B cell (primary cell): ENCODE data around the gene PTCD2. TPM values are rescaled to one million over a fixed set of nuclear protein-coding genes. Genes with fewer than 3 reads are reported as not detected.

ENCODE experiments used
- ATAC-seq: fragments of 200-7000 bp; cut with Tn5 transposase; one replicate; pipeline ENCODE4 v1.10.0; 2021; ENCODE audit warnings: low read depth, mild to moderate bottlenecking, moderate number of reproducible peaks, moderate library complexity
- CTCF ChIA-PET: fragments of 350-600 bp; sonication (Branson Sonifier 250); formaldehyde crosslinking; loops from one replicate; lab custom pipeline; 2021; ENCODE audit warnings: antibody characterized with exemption, inconsistent platforms; lab: Charles Lee
- POLR2A ChIA-PET: fragments of 350-600 bp; sonication (Branson Sonifier 250); formaldehyde crosslinking; loops from one replicate; lab custom pipeline; 2021; ENCODE audit warnings: antibody characterized with exemption; lab: Charles Lee
- DNase-seq: peaks from one replicate; pipeline ENCODE4 v3.0.0; 2013
- H2AFZ ChIP-seq: 2 replicates; pipeline ENCODE4 v1.6.1; 2012; ENCODE audit warnings: mild to moderate bottlenecking, low read depth, low read length; ENCODE audit not compliant: insufficient read depth, poor library complexity, severe bottlenecking
- H3K27ac ChIP-seq, 2 donors: 1 replicate in 1 of 2; 2 replicates in 1 of 2; pipeline ENCODE4 v1.5.1; 2012 to 2013; ENCODE audit warnings: low read length in 2 of 2, mild to moderate bottlenecking in 2 of 2, moderate library complexity in 1 of 2
- H3K27me3 ChIP-seq, 4 experiments: fragments of 200-600 bp in 1 of 4; sonication (generic) in 1 of 4; replicated peaks in 1 of 4; 1 replicate in 2 of 4; 2 replicates in 2 of 4; pipeline versions ENCODE4 v1.6.1 to v1.7.0; 2013 to 2016; ENCODE audit warnings: low read length in 3 of 4, mild to moderate bottlenecking in 2 of 4, mixed read lengths in 1 of 4, moderate library complexity in 1 of 4; ENCODE audit not compliant: insufficient read depth in 4 of 4, control insufficient read depth in 3 of 4; ENCODE audit errors: control extremely low read depth in 1 of 4
- H3K36me3 ChIP-seq, 2 experiments: replicated peaks in 1 of 2; 1 replicate in 1 of 2; 2 replicates in 1 of 2; pipeline versions ENCODE4 v1.6.1 to v1.7.1; 2013; ENCODE audit warnings: low read length in 1 of 2; ENCODE audit not compliant: insufficient read depth in 2 of 2, control insufficient read depth in 1 of 2; ENCODE audit errors: control extremely low read depth in 1 of 2, extremely low read depth in 1 of 2
- H3K4me1 ChIP-seq, 2 donors: fragments of 200-600 bp in 1 of 2; sonication (generic) in 1 of 2; 1 replicate in 1 of 2; 2 replicates in 1 of 2; pipeline versions ENCODE4 v1.5.1 to v1.6.1; 2013 to 2017; ENCODE audit warnings: low read length in 2 of 2; ENCODE audit not compliant: control insufficient read depth in 2 of 2, insufficient read depth in 2 of 2
- H3K4me2 ChIP-seq: replicated peaks from 2 replicates; pipeline ENCODE3; 2012; ENCODE audit warnings: mild to moderate bottlenecking, low read depth, low read length; ENCODE audit not compliant: poor library complexity, severe bottlenecking
- H3K4me3 ChIP-seq, 5 experiments: fragments of 200-600 bp in 1 of 5; sonication (generic) in 1 of 5; 1 replicate in 3 of 5; 2 replicates in 2 of 5; pipeline versions ENCODE4 v1.5.1 to v1.7.0; 2011 to 2016; ENCODE audit warnings: low read length in 4 of 5, mild to moderate bottlenecking in 4 of 5, low read depth in 2 of 5, control low read depth in 1 of 5, moderate library complexity in 1 of 5; ENCODE audit not compliant: insufficient read depth in 1 of 5; ENCODE audit errors: control extremely low read depth in 1 of 5, extremely low read depth in 1 of 5
- H3K79me2 ChIP-seq: fragments of 200-600 bp; sonication (generic); one replicate; pipeline ENCODE4 v1.6.0; 2016; ENCODE audit warnings: low read length; ENCODE audit not compliant: control insufficient read depth, insufficient read depth
- H3K9ac ChIP-seq: fragments of 200-600 bp; sonication (generic); 2 replicates; pipeline ENCODE4 v1.6.1; 2017; ENCODE audit warnings: mild to moderate bottlenecking, low read length, moderate library complexity
- H3K9me3 ChIP-seq, 3 donors: one replicate each; pipeline versions ENCODE4 v1.6.1 to v1.7.1; 2013; ENCODE audit warnings: low read length in 2 of 3; ENCODE audit not compliant: control insufficient read depth in 2 of 3, insufficient read depth in 1 of 3; ENCODE audit errors: control extremely low read depth in 1 of 3
- H4K20me1 ChIP-seq: 2 replicates; pipeline ENCODE4 v1.6.0; 2012; ENCODE audit warnings: mild to moderate bottlenecking, low read length; ENCODE audit not compliant: insufficient read depth, control insufficient read depth, poor library complexity, severe bottlenecking
- H3K27ac Mint-ChIP-seq: one replicate; pipeline ENCODE4 v1.8.0; 2021; ENCODE audit warnings: mixed read lengths
- H3K27me3 Mint-ChIP-seq: one replicate; pipeline ENCODE4 v1.8.0; 2021; ENCODE audit warnings: mixed read lengths
- H3K4me1 Mint-ChIP-seq: one replicate; pipeline ENCODE4 v1.8.0; 2021; ENCODE audit warnings: mixed read lengths
- H3K4me3 Mint-ChIP-seq: one replicate; pipeline ENCODE4 v1.8.0; 2021; ENCODE audit warnings: mixed read lengths
- H3K9me3 Mint-ChIP-seq: one replicate; pipeline ENCODE4 v1.8.0; 2022; ENCODE audit warnings: mixed read lengths; ENCODE audit not compliant: insufficient read depth
- CTCF ChIP-seq: fragments of 200-600 bp; IDR thresholded peaks from one replicate; pipeline ENCODE4 v1.8.0; 2022; ENCODE audit warnings: antibody characterized with exemption, mild to moderate bottlenecking
- EZH2 ChIP-seq: IDR thresholded peaks from 2 replicates; pipeline ENCODE4 v1.6.1; 2012; ENCODE audit warnings: borderline replicate concordance, low read depth, mild to moderate bottlenecking, moderate library complexity, low read length; ENCODE audit not compliant: insufficient read depth, poor library complexity, severe bottlenecking
- WGBS: methylation state at CpG from one replicate; pipeline ENCODE4 v1.1.5; 2013; ENCODE audit warnings: missing lambda C conversion rate; ENCODE audit not compliant: insufficient coverage; 5-methylcytosine and 5-hydroxymethylcytosine counted together
- intact Hi-C: fragments of 100-400 bp; cut with micrococcal nuclease; formaldehyde crosslinking; loops from one replicate; pipeline ENCODE4 v1.10.0; 2022
- polyA plus RNA-seq: library from polyadenylated mRNA; depleted of rRNA; stranded (reverse); fragments of >200 nt; gene quantifications from 2 replicates; pipeline ENCODE4 v1.2.3, GENCODE V29; 2012
- total RNA-seq, 2 donors: library from RNA; stranded (reverse); fragments of 120-200 nt in 1 of 2; gene quantifications; 1 replicate in 1 of 2; 2 replicates in 1 of 2; pipeline versions ENCODE4 v1.2.3 to v1.2.4, GENCODE V29; 2013 to 2022

Gene PTCD2
- total and polyA plus RNA-seq, 2 donors (not counting 1 experiment from before 2014, with no cell fraction given) = 3.7 to 10.5 TPM

GRCh38 chr5:72308853-72309191, 11.4 kb upstream of the PTCD2 start:
- Mint-ChIP-seq H3K27me3 (no peaks in the 10 kb centered on the region), H3K4me1 (peaks cover 38% of the 10 kb centered on the region), H3K4me3 (peak overlapping the region; percentile 96), H3K9me3 (no peaks in the 10 kb centered on the region), H3K27ac (peak overlapping the region; percentile 99)
- no peak for ATAC-seq
- TF ChIP-seq EZH2 (no peak), CTCF (no peak)
- peak overlapping the region; percentile 92 for H2AFZ ChIP-seq
- H4K20me1 ChIP-seq = no peaks in the 10 kb centered on the region
- no peak for DNase-seq
- no peaks in the 10 kb centered on the region for H3K27me3 ChIP-seq
- peak overlapping the region; percentile 79 for H3K4me2 ChIP-seq
- ChIA-PET POLR2A (interaction anchor here (0.6 to 2.4 kb wide), 3 partner anchors 10 to 787 kb away, joined by 3 to 24 read pairs (median 9); partner anchors contain the start of genes MRPS27 and PTCD2), CTCF (interaction anchor here (0.7 to 5.6 kb wide), 19 partner anchors 11 to 605 kb away, joined by 3 to 63 read pairs (median 6); partner anchors contain the start of genes MRPS27 and PTCD2)
- peaks cover 21% of the 10 kb centered on the region for H3K79me2 ChIP-seq
- H3K36me3 ChIP-seq = peaks cover 0 to 24% of the 10 kb centered on the region in 2 experiments
- 86% methylated on average over 1 of the region's 6 CpGs for WGBS
- peak overlapping the region; percentile 12 for H3K9ac ChIP-seq
- peak overlapping the region in 3 of 5 experiments; percentile 30 to 88 (median 86) for H3K4me3 ChIP-seq
- H3K9me3 ChIP-seq = no peaks in the 10 kb centered on the region
- intact Hi-C loops = loop anchor here (1.0 to 10.0 kb wide), 8 partner anchors 11 to 854 kb away; partner anchors contain the start of genes BDP1, MCCC2, MRPS27 and PTCD2
- H3K27ac ChIP-seq = peak overlapping the region; percentile 57 to 96
- H3K4me1 ChIP-seq = peaks cover 12 to 27% of the 10 kb centered on the region in 2 donors

GRCh38 chr5:72313141-72313540, 7.0 kb upstream of the PTCD2 start:
- Histone ChIP-seq H3K9ac (no peak overlapping the region), H3K4me1 (peaks cover 3 to 5% of the 10 kb centered on the region in 2 donors), H3K27me3 (no peaks in the 10 kb centered on the region), H3K4me2 (no peak overlapping the region), H3K4me3 (no peak overlapping the region), H3K79me2 (peaks cover 41% of the 10 kb centered on the region), H2AFZ (no peak overlapping the region), H3K9me3 (no peaks in the 10 kb centered on the region), H3K36me3 (peaks cover 0 to 24% of the 10 kb centered on the region in 2 experiments), H4K20me1 (no peaks in the 10 kb centered on the region), H3K27ac (no peak overlapping the region)
- ATAC-seq (no peak), DNase-seq (no peak)
- Mint-ChIP-seq H3K9me3 (no peaks in the 10 kb centered on the region), H3K4me3 (no peak overlapping the region), H3K4me1 (peaks cover 20% of the 10 kb centered on the region), H3K27ac (no peak overlapping the region), H3K27me3 (no peaks in the 10 kb centered on the region)
- ChIA-PET CTCF (no interaction called here), POLR2A (no interaction called here)
- intact Hi-C loops = no loop called here
- no CpG with 5 or more reads among the region's 1 CpG for WGBS
- TF ChIP-seq CTCF = no peak
- TF ChIP-seq EZH2 = no peak
